Transverse colon (tissue), 4 donors: Measurements from ENCODE around the gene LMX1A. TPM values are rescaled to one million over a fixed set of nuclear protein-coding genes. Genes with fewer than 3 reads are reported as not detected.

Experiments
- DNase-seq: peaks from one replicate; pipeline ENCODE4 v3.0.0-alpha.2; 2019
- H3K27ac ChIP-seq, 4 donors: fragments of 200-600 bp; sonication (generic); 2 replicates each; pipeline ENCODE4 v1.5.1; 2016 to 2018; ENCODE audit warnings: inconsistent platforms in 4 of 4
- H3K27me3 ChIP-seq: fragments of 200-600 bp; sonication (generic); 2 replicates; pipeline ENCODE4 v1.5.1; 2017; ENCODE audit warnings: inconsistent platforms
- H3K36me3 ChIP-seq, 4 donors: fragments of 200-600 bp; sonication (generic); 2 replicates each; pipeline ENCODE4 v1.5.1; 2017 to 2019; ENCODE audit warnings: inconsistent platforms in 4 of 4
- H3K4me1 ChIP-seq, 4 donors: fragments of 200-600 bp; sonication (generic); 2 replicates each; pipeline ENCODE4 v1.5.1; 2017 to 2020; ENCODE audit warnings: inconsistent platforms in 4 of 4
- H3K4me3 ChIP-seq, 4 donors: fragments of 200-600 bp; sonication (generic); 1 replicate in 1 of 4; 2 replicates in 3 of 4; pipeline versions ENCODE4 v1.5.1 to v1.6.1; 2017 to 2019; ENCODE audit warnings: inconsistent platforms in 4 of 4
- H3K9me3 ChIP-seq, 2 donors: fragments of 200-600 bp; sonication (generic); 2 replicates each; pipeline ENCODE4 v1.5.1; 2017 to 2019; ENCODE audit warnings: inconsistent platforms in 2 of 2
- CTCF ChIP-seq, 5 experiments: fragments of 200-600 bp in 3 of 5; fragments of 450-650 bp in 2 of 5; sonication (generic) in 3 of 5; IDR thresholded peaks; 1 replicate in 2 of 5; 2 replicates in 3 of 5; pipeline ENCODE4 v1.5.1; 2016 to 2017; ENCODE audit warnings: antibody characterized with exemption in 5 of 5, inconsistent platforms in 3 of 5, mild to moderate bottlenecking in 2 of 5, moderate library complexity in 1 of 5
- EP300 ChIP-seq: sonication (generic); formaldehyde crosslinking; IDR thresholded peaks from one replicate; pipeline ENCODE4 v1.6.1; 2017; ENCODE audit warnings: antibody characterized with exemption, low read depth
- POLR2A ChIP-seq: fragments of 450-650 bp; IDR thresholded peaks from one replicate; pipeline ENCODE4 v1.6.1; 2016; ENCODE audit warnings: antibody characterized with exemption, mild to moderate bottlenecking, moderate library complexity
- POLR2AphosphoS5 ChIP-seq, 3 donors: sonication (generic); formaldehyde crosslinking; IDR thresholded peaks; one replicate each; pipeline ENCODE4 v1.6.1; 2016; ENCODE audit warnings: antibody characterized with exemption in 3 of 3
- WGBS, 2 donors: methylation state at CpG; one replicate each; pipeline ENCODE4 v1.1.5; 2018; ENCODE audit warnings: low coverage in 1 of 2; 5-methylcytosine and 5-hydroxymethylcytosine counted together
- in situ Hi-C, 4 donors: fragments of 200-750 bp; cut with MboI; loops; one replicate each; pipeline versions ENCODE4 v1.15.0 to v1.15.1; 2017; ENCODE audit warnings: low sequenced_read_pairs in 3 of 4, low pct_ligation_motif_present in 1 of 4, low pct_unique_long_range_greater_than_20kb in 1 of 4
- intact Hi-C: fragments of 100-400 bp; cut with DNase I; formaldehyde crosslinking; loops from one replicate; pipeline ENCODE4 v1.15.1; 2023; ENCODE audit warnings: low total_unique reads
- total RNA-seq, 4 donors: library from RNA; depleted of rRNA; stranded (reverse); fragments of >200 nt; gene quantifications; one replicate each; pipeline ENCODE4 v1.1.0, GENCODE V29; 2016

Gene LMX1A
- total RNA-seq, 4 donors from 2014 or later: 0.41 to 0.79 TPM; not detected in 2

- in situ Hi-C loops: loop anchor here in 1 of 4 donors (25.0 kb wide), 1 partner anchor 218 kb away; no protein-coding TSS in a partner anchor
- peaks cover 10 to 51% (median 26%) of the 10 kb centered on the region in 4 donors for H3K4me1 ChIP-seq
Observed at GRCh38 chr1:165355139-165355976, 1.2 kb downstream of the LMX1A start.

GRCh38 chr1:165354739-165355138 is 1.8 kb downstream of the LMX1A start:
- TF ChIP-seq POLR2AphosphoS5 (IDR thresholded peaks at IDR 0.05) (no peak), CTCF (IDR thresholded peaks at IDR 0.05) (no peak), EP300 (no peak), POLR2A (no peak)
- Histone ChIP-seq H3K27me3 (peaks cover 97% of the 10 kb centered on the region), H3K36me3 (no peaks in the 10 kb centered on the region), H3K27ac (no peak overlapping the region), H3K9me3 (no peaks in the 10 kb centered on the region), H3K4me1 (peaks cover 10 to 51% (median 26%) of the 10 kb centered on the region in 4 donors), H3K4me3 (no peak overlapping the region)
- intact Hi-C loops: no loop called here
- WGBS, 2 donors: 15 to 24% methylated on average over 5 to 21 of the region's 22 CpGs
- DNase-seq: no peak
- in situ Hi-C loops: loop anchor here in 1 of 4 donors (25.0 kb wide), 1 partner anchor 217 kb away; no protein-coding TSS in a partner anchor

More at GRCh38 chr1:165355139-165355976, 1.2 kb downstream of the LMX1A start:
- DNase-seq: no peak
- H3K4me3 ChIP-seq: peak overlapping the region in 2 of 4 donors; percentile 25 to 46
- peaks cover 96% of the 10 kb centered on the region for H3K27me3 ChIP-seq
- intact Hi-C loops: no loop called here
- TF ChIP-seq CTCF (IDR thresholded peaks at IDR 0.05) (no peak), POLR2A (no peak), EP300 (no peak), POLR2AphosphoS5 (IDR thresholded peaks at IDR 0.05) (no peak)
- no peak overlapping the region for H3K27ac ChIP-seq
- H3K36me3 ChIP-seq: no peaks in the 10 kb centered on the region
- 12% methylated on average over 52 of the region's 53 CpGs; no CpG with 5 or more reads in 1 of the 2 donors for WGBS, 2 donors
- no peaks in the 10 kb centered on the region for H3K9me3 ChIP-seq

GRCh38 chr1:165353731-165354671 is 2.5 kb downstream of the LMX1A start:
- TF ChIP-seq POLR2A (no peak), POLR2AphosphoS5 (IDR thresholded peaks at IDR 0.05) (no peak), EP300 (no peak), CTCF (IDR thresholded peaks at IDR 0.05) (no peak)
- Histone ChIP-seq H3K36me3 (no peaks in the 10 kb centered on the region), H3K4me1 (peaks cover 10 to 51% (median 26%) of the 10 kb centered on the region in 4 donors), H3K27ac (no peak overlapping the region), H3K27me3 (peaks cover 100% of the 10 kb centered on the region), H3K4me3 (no peak overlapping the region), H3K9me3 (no peaks in the 10 kb centered on the region)
- in situ Hi-C loops (loop anchor here in 1 of 4 donors (25.0 kb wide), 1 partner anchor 217 kb away; no protein-coding TSS in a partner anchor), intact Hi-C loops (no loop called here)
- 9 to 10% methylated on average over 18 to 52 of the region's 52 CpGs for WGBS, 2 donors
- DNase-seq: no peak
